Fibroblast of lung (primary cell): Measurements from ENCODE around the gene NFAM1. TPM values are rescaled to one million over a fixed set of nuclear protein-coding genes. Genes with fewer than 3 reads are reported as not detected.
A peak's percentile ranks its signal among the peaks of the same experiment; 100 is the strongest.

ENCODE experiments used
- DNase-seq, 2 donors: peaks; one replicate each; pipeline versions ENCODE4 v3.0.0 to v3.0.0-alpha.2; 2010; ENCODE audit warnings: low read depth in 2 of 2
- H2AFZ ChIP-seq: 2 replicates; pipeline ENCODE4 v1.5.1; 2012; ENCODE audit warnings: low read length, control low read depth, inconsistent platforms
- H3K27ac ChIP-seq: 2 replicates; pipeline ENCODE4 v1.5.1; 2011; ENCODE audit warnings: low read length, control low read depth; ENCODE audit not compliant: insufficient read depth
- H3K27me3 ChIP-seq: 2 replicates; pipeline ENCODE4 v1.5.1; 2011; ENCODE audit warnings: mild to moderate bottlenecking, low read length; ENCODE audit not compliant: control insufficient read depth, insufficient read depth
- H3K36me3 ChIP-seq: 2 replicates; pipeline ENCODE4 v1.5.1; 2011; ENCODE audit warnings: low read length; ENCODE audit not compliant: control insufficient read depth, insufficient read depth
- H3K4me1 ChIP-seq: 2 replicates; pipeline ENCODE4 v1.5.1; 2011; ENCODE audit warnings: low read length; ENCODE audit not compliant: control insufficient read depth, insufficient read depth; ENCODE audit errors: extremely low read depth
- H3K4me2 ChIP-seq: 2 replicates; pipeline ENCODE4 v1.5.1; 2011; ENCODE audit warnings: low read length, control low read depth; ENCODE audit not compliant: insufficient read depth; ENCODE audit errors: extremely low read depth
- H3K4me3 ChIP-seq, 4 experiments: fragments of 200-600 bp in 1 of 4; sonication (generic) in 1 of 4; replicated peaks in 1 of 4; 2 replicates each; pipeline ENCODE4 v1.5.1; 2011 to 2016; ENCODE audit warnings: low read length in 4 of 4, low read depth in 3 of 4, mild to moderate bottlenecking in 3 of 4, control low read depth in 2 of 4, inconsistent platforms in 1 of 4, mixed read lengths in 1 of 4; ENCODE audit not compliant: insufficient read depth in 1 of 4; ENCODE audit errors: control extremely low read depth in 1 of 4
- H3K79me2 ChIP-seq: 2 replicates; pipeline ENCODE4 v1.5.1; 2012; ENCODE audit warnings: mild to moderate bottlenecking, low read length, inconsistent platforms; ENCODE audit not compliant: control insufficient read depth, insufficient read depth
- H3K9ac ChIP-seq: 2 replicates; pipeline ENCODE4 v1.5.1; 2011; ENCODE audit warnings: mild to moderate bottlenecking, low read length, control low read depth; ENCODE audit not compliant: insufficient read depth
- H3K9me3 ChIP-seq: 2 replicates; pipeline ENCODE4 v1.5.1; 2012; ENCODE audit warnings: low read depth, low read length; ENCODE audit not compliant: control insufficient read depth, insufficient read depth
- H4K20me1 ChIP-seq: 2 replicates; pipeline ENCODE4 v1.5.1; 2011; ENCODE audit warnings: low read length; ENCODE audit not compliant: control insufficient read depth, insufficient read depth; ENCODE audit errors: extremely low read depth
- CTCF ChIP-seq, 2 donors: IDR thresholded peaks in 1 of 2; conservative IDR thresholded peaks in 1 of 2; 1 replicate in 1 of 2; 2 replicates in 1 of 2; pipeline ENCODE4 v1.5.1; 2011 to 2012; ENCODE audit warnings: low read length in 2 of 2, control low read depth in 1 of 2, inconsistent platforms in 1 of 2, low read depth in 1 of 2, mild to moderate bottlenecking in 1 of 2
- EZH2 ChIP-seq: IDR thresholded peaks from 2 replicates; pipeline ENCODE4 v1.5.1; 2012; ENCODE audit warnings: low read length, control low read depth, mild to moderate bottlenecking; ENCODE audit errors: missing control alignments
- polyA plus RNA-seq, 2 donors: library from polyadenylated mRNA; depleted of rRNA in 1 of 2; stranded (reverse) in 1 of 2; unstranded in 1 of 2; fragments of >200 nt; gene quantifications; 2 replicates each; pipeline ENCODE4 v1.2.1, GENCODE V29; 2011 to 2012; ENCODE audit warnings: missing spikeins in 1 of 2
- total RNA-seq: library from RNA; depleted of rRNA; stranded (reverse); fragments of >200 nt; gene quantifications from 2 replicates; pipeline ENCODE4 v1.2.1, GENCODE V29; 2014

NFAM1 gene
- total and polyA plus RNA-seq, 2 donors (not counting 1 experiment from before 2014, with no cell fraction given), result 0.17 TPM; not detected in 1

DNA sequence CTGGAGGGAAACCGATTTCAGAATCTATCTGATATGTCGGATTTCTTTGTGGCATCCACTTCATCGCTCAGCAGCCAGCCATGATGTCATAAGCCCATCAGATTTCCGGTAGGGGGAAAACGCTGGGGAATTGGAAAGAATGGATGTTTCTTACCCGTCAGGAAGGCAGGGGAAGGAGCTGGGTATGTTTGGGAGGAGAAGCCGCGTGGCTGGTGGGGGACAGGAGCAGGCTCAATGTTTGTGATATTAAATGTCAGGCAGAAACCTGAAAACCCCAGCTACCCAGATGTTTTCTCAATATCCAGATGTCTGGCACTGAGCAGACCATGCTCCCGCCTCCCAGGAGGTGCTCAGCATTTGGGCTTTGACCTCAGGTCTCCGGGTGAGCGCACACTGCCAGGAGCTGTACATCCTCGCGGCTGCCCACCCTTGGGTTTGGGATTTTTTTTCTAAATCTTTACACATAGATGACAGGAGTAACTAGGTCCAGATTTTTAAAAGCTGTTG, 67.5 kb downstream of the NFAM1 start:
- Histone ChIP-seq H3K79me2 (no peaks in the 10 kb centered on the region), H3K9me3 (no peaks in the 10 kb centered on the region), H3K27ac (no peak overlapping the region), H3K4me1 (peaks cover 7% of the 10 kb centered on the region), H3K36me3 (no peaks in the 10 kb centered on the region), H3K4me2 (peak overlapping the region; percentile 50), H3K27me3 (peaks cover 21% of the 10 kb centered on the region), H2AFZ (no peak overlapping the region), H4K20me1 (no peaks in the 10 kb centered on the region), H3K9ac (no peak overlapping the region), H3K4me3 (peak overlapping the region in 1 of 4 experiments; percentile 36)
- TF ChIP-seq CTCF (conservative IDR thresholded peaks at IDR 0.05 in 1 of 2, IDR thresholded peaks at IDR 0.05 in 1 of 2; ENCODE audit: low read depth in 1 of 2, low read length in 2 of 2), result no peak
- TF ChIP-seq EZH2, result no peak
- peak; percentile 31 to 47 for DNase-seq

DNA sequence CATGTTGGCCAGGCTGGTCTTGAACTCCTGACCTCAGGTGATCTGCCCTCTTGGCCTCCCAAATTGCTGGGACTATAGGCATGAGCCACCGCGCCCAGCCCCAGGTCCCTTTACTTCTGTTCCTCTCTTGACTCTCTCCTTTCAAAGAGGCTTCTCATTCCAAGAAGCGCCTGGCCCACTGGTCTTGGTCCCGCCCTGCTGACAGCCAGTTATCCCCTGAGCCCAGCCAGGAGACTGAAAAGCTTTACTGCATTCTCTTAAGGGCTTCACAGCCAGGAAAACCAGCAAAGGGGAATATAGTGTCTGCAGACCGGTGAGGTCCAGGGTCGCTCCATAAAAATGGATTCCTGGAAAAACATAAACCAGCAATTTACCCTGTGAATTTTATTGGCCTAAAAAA, 68.3 kb downstream of the NFAM1 start:
- H2AFZ ChIP-seq, result no peak overlapping the region
- no peak overlapping the region for H3K4me3 ChIP-seq
- H3K79me2 ChIP-seq, result no peaks in the 10 kb centered on the region
- TF ChIP-seq EZH2 (no peak), CTCF (conservative IDR thresholded peaks at IDR 0.05 in 1 of 2, IDR thresholded peaks at IDR 0.05 in 1 of 2; ENCODE audit: low read depth in 1 of 2, low read length in 2 of 2) (no peak)
- H4K20me1 ChIP-seq, result no peaks in the 10 kb centered on the region
- peaks cover 3% of the 10 kb centered on the region for H3K4me1 ChIP-seq
- no peak overlapping the region for H3K9ac ChIP-seq
- H3K36me3 ChIP-seq, result no peaks in the 10 kb centered on the region
- H3K27ac ChIP-seq, result no peak overlapping the region
- H3K27me3 ChIP-seq, result peaks cover 21% of the 10 kb centered on the region
- DNase-seq, result no peak
- no peak overlapping the region for H3K4me2 ChIP-seq
- no peaks in the 10 kb centered on the region for H3K9me3 ChIP-seq

DNA sequence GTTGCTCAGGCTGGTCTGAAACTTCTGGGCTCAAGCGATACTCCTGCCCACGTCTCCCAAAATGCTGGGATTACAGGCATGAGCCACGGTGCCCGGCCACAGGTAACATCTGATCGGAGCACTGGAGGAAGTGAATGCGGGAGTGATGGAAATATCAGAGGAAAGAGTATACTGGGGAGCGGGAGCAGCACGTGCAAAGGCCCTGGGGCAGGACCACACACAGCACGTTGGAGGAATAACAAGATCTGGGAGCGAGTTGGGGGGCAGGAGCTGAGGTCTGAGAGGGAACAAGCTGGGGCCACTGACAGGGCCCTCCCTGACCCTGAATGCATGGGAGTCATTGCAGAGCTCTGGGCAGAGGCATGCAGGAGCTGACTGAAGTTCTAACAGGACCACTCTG, 70.7 kb downstream of the NFAM1 start:
- peaks cover 3% of the 10 kb centered on the region for H3K4me1 ChIP-seq
- TF ChIP-seq CTCF (conservative IDR thresholded peaks at IDR 0.05 in 1 of 2, IDR thresholded peaks at IDR 0.05 in 1 of 2; ENCODE audit: low read depth in 1 of 2, low read length in 2 of 2) (no peak), EZH2 (no peak)
- no peak overlapping the region for H3K27ac ChIP-seq
- no peaks in the 10 kb centered on the region for H3K36me3 ChIP-seq
- H3K9me3 ChIP-seq, result no peaks in the 10 kb centered on the region
- no peak overlapping the region for H2AFZ ChIP-seq
- DNase-seq, result no peak
- no peak overlapping the region for H3K4me2 ChIP-seq
- peaks cover 8% of the 10 kb centered on the region for H3K27me3 ChIP-seq
- H3K9ac ChIP-seq, result no peak overlapping the region
- no peak overlapping the region for H3K4me3 ChIP-seq
- H4K20me1 ChIP-seq, result no peaks in the 10 kb centered on the region
- H3K79me2 ChIP-seq, result no peaks in the 10 kb centered on the region
